Esophagus squamous epithelium (tissue), 5 donors: ENCODE results near the gene FFAR1. TPM values are rescaled to one million over a fixed set of nuclear protein-coding genes. Genes with fewer than 3 reads are reported as not detected.

ENCODE experiments used
- DNase-seq: peaks from one replicate; lab custom pipeline; 2025; lab: John Stamatoyannopoulos, UW
- H3K27ac ChIP-seq, 4 donors: fragments of 200-600 bp; sonication (generic); one replicate each; pipeline ENCODE4 v1.5.1; 2016 to 2019; ENCODE audit warnings: mild to moderate bottlenecking in 1 of 4
- H3K27me3 ChIP-seq, 4 donors: fragments of 200-600 bp; sonication (generic); 1 replicate in 3 of 4; 2 replicates in 1 of 4; pipeline versions ENCODE4 v1.5.1 to v1.6.0; 2017 to 2021; ENCODE audit warnings: antibody characterized with exemption in 1 of 4
- H3K36me3 ChIP-seq, 3 donors: fragments of 200-600 bp; sonication (generic); one replicate each; pipeline ENCODE4 v1.5.1; 2016 to 2019
- H3K4me1 ChIP-seq, 3 donors: fragments of 200-600 bp; sonication (generic); one replicate each; pipeline ENCODE4 v1.5.1; 2017 to 2019
- H3K4me3 ChIP-seq, 4 donors: fragments of 200-600 bp; sonication (generic); 1 replicate in 3 of 4; 2 replicates in 1 of 4; pipeline ENCODE4 v1.5.1; 2016 to 2019; ENCODE audit warnings: mild to moderate bottlenecking in 2 of 4, moderate library complexity in 1 of 4
- H3K9me3 ChIP-seq, 3 donors: fragments of 200-600 bp; sonication (generic); one replicate each; pipeline ENCODE4 v1.5.1; 2016 to 2019
- POLR2A ChIP-seq, 4 donors: fragments of 450-650 bp; IDR thresholded peaks; one replicate each; pipeline ENCODE4 v1.6.1; 2017; ENCODE audit warnings: antibody characterized with exemption in 4 of 4, mild to moderate bottlenecking in 4 of 4, moderate library complexity in 3 of 4
- WGBS, 2 donors: methylation state at CpG; one replicate each; pipeline ENCODE4 v1.1.5; 2018; 5-methylcytosine and 5-hydroxymethylcytosine counted together
- intact Hi-C: fragments of 100-400 bp; cut with DNase I; formaldehyde crosslinking; loops from one replicate; pipeline ENCODE4 v1.15.0; 2022
- total RNA-seq, 4 donors: library from RNA; depleted of rRNA; stranded (reverse); fragments of >200 nt; gene quantifications; one replicate each; pipeline ENCODE4 v1.1.0, GENCODE V29; 2016
- TF ChIP-seq, protein P1 (sequence below), 6 experiments: fragments of 450-650 bp in 4 of 6; fragments of 200-600 bp in 2 of 6; sonication (generic) in 2 of 6; IDR thresholded peaks; one replicate each; pipeline ENCODE4 v1.5.1; 2016 to 2019; ENCODE audit warnings: antibody characterized with exemption in 6 of 6, mild to moderate bottlenecking in 4 of 6, moderate library complexity in 4 of 6
- donor health status: DM: yes; HTN: yes; CAD: no.

FFAR1 gene
- total RNA-seq, 4 donors from 2014 or later: not detected

DNA sequence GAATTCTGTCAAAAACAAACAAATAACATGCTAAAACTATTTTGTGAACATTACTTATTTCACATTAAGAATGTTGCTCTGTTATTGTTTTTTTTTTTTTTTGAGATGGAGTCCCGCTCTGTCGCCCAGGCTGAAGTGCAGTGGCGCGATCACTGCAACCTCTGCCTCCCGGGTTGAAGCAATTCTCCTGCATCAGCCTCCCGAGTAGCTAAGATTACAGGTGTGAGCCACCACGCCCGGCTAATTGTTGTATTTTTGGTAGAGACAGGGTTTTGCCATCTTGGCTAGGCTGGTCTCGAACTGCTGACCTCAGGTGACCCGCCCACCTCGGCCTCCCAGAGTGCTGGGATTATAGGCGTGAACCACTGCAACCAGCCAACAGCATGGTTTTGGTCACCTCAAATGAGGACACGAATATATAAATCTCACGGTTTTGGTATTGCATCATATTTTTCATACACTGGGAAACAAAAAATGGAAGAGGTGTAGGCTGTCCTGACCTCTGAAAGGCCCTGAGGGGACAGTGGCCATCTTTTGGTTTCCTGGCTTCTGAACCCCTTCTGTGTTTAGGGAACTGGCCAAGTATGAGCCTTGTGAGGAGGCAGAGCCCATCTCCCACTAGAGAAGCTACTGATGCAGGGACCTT, 48.7 kb downstream of the FFAR1 start:
- Histone ChIP-seq H3K27me3 (peaks cover 0 to 23% (median 0%) of the 10 kb centered on the region in 4 donors), H3K4me1 (peaks cover 0 to 5% (median 4%) of the 10 kb centered on the region in 3 donors), H3K27ac (no peak overlapping the region), H3K36me3 (no peaks in the 10 kb centered on the region), H3K9me3 (no peaks in the 10 kb centered on the region), H3K4me3 (no peak overlapping the region)
- intact Hi-C loops: no loop called here
- no peak for DNase-seq
- 83 to 89% methylated on average over 9 to 14 of the region's 14 CpGs for WGBS, 2 donors
- TF ChIP-seq, protein P1, sequence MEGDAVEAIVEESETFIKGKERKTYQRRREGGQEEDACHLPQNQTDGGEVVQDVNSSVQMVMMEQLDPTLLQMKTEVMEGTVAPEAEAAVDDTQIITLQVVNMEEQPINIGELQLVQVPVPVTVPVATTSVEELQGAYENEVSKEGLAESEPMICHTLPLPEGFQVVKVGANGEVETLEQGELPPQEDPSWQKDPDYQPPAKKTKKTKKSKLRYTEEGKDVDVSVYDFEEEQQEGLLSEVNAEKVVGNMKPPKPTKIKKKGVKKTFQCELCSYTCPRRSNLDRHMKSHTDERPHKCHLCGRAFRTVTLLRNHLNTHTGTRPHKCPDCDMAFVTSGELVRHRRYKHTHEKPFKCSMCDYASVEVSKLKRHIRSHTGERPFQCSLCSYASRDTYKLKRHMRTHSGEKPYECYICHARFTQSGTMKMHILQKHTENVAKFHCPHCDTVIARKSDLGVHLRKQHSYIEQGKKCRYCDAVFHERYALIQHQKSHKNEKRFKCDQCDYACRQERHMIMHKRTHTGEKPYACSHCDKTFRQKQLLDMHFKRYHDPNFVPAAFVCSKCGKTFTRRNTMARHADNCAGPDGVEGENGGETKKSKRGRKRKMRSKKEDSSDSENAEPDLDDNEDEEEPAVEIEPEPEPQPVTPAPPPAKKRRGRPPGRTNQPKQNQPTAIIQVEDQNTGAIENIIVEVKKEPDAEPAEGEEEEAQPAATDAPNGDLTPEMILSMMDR (IDR thresholded peaks at IDR 0.05): no peak
- TF ChIP-seq POLR2A (IDR thresholded peaks at IDR 0.05): no peak

DNA sequence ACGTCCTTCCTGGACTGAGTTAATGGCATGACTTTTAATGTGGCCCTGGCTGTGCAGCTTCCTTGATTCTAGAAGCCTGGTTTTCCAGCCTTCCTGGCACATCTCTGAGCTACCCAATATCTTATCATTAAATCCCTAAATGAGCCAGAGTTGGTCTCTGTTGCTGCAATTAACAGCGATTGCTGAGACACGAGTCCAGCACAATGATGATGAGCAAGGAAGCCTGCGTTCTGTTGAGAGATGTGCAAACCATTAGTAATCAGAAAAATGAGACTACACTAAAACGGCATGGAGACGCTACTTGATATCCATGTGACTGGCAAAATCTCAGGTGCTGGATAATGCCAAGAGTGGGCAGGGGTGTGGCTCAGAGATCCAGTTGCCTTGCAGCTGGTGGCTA, 49.4 kb downstream of the FFAR1 start:
- DNase-seq: no peak

More for the DNA sequence above, 49.4 kb downstream of the FFAR1 start:
- Histone ChIP-seq H3K27me3 (peaks cover 0 to 23% (median 0%) of the 10 kb centered on the region in 4 donors), H3K4me3 (no peak overlapping the region), H3K27ac (no peak overlapping the region), H3K9me3 (no peaks in the 10 kb centered on the region), H3K4me1 (peaks cover 0 to 5% (median 4%) of the 10 kb centered on the region in 3 donors), H3K36me3 (no peaks in the 10 kb centered on the region)
- TF ChIP-seq POLR2A (IDR thresholded peaks at IDR 0.05): no peak
- TF ChIP-seq, protein P1 (IDR thresholded peaks at IDR 0.05): no peak
- 73 to 76% methylated on average over 6 of the region's 6 CpGs for WGBS, 2 donors
- intact Hi-C loops: no loop called here

Other genes with a start within 250 kb of the FFAR1 start
- 100 to 1,000 TPM; 282 to 837 (median 489) TPM for gene FXYD3, start 232.1 kb upstream of the FFAR1 start, total RNA-seq
- gene LGI4, start 212.8 kb upstream of the FFAR1 start, total RNA-seq: 1 to 10 TPM; 1.3 to 8.2 (median 1.6) TPM
- gene FXYD1, start 209.1 kb upstream of the FFAR1 start, total RNA-seq: 10 to 100 TPM in 2 of 4 donors, 1 to 10 TPM in 1, not detected in 1; 3.9 to 29.9 (median 10.1) TPM
- gene FXYD7, start 204.6 kb upstream of the FFAR1 start, total RNA-seq: not detected
- gene FXYD5, start 193.2 kb upstream of the FFAR1 start, total RNA-seq: 100 to 1,000 TPM in 1 of 4 donors, 10 to 100 TPM in 3; 39.3 to 146 (median 45.7) TPM
- gene FAM187B, start 119.2 kb upstream of the FFAR1 start, total RNA-seq: not detected
- gene LSR, start 98.9 kb upstream of the FFAR1 start, total RNA-seq: 100 to 1,000 TPM in 1 of 4 donors, 10 to 100 TPM in 3; 36.0 to 113 (median 79.4) TPM
- gene USF2, start 78.9 kb upstream of the FFAR1 start, total RNA-seq: 10 to 100 TPM; 56.1 to 79.7 (median 59.0) TPM
- not detected for gene HAMP, start 65.4 kb upstream of the FFAR1 start, total RNA-seq
- gene MAG, start 55.7 kb upstream of the FFAR1 start, total RNA-seq: 1 to 10 TPM in 1 of 4 donors, not detected in 3; 2.3 TPM
- 1 to 10 TPM in 2 of 4 donors, under 1 TPM in 2; 0.11 to 6.1 (median 1.9) TPM for gene CD22, start 18.7 kb upstream of the FFAR1 start, total RNA-seq
- not detected for gene FFAR3, start 10.6 kb downstream of the FFAR1 start, total RNA-seq
- gene GPR42, start 23.2 kb downstream of the FFAR1 start, total RNA-seq: not detected
- 1 to 10 TPM in 1 of 4 donors, under 1 TPM in 2, not detected in 1; 0.49 to 2.5 (median 0.56) TPM for gene FFAR2, start 100.4 kb downstream of the FFAR1 start, total RNA-seq
- gene KRTDAP, start 142.6 kb downstream of the FFAR1 start, total RNA-seq: 100 to 1,000 TPM in 2 of 4 donors, 10 to 100 TPM in 1, 1 to 10 TPM in 1; 4.6 to 656 (median 111) TPM
- gene DMKN, start 165.7 kb downstream of the FFAR1 start, total RNA-seq: 100 to 1,000 TPM in 3 of 4 donors, 10 to 100 TPM in 1; 81.6 to 449 (median 257) TPM
- gene SBSN, start 180.4 kb downstream of the FFAR1 start, total RNA-seq: 1,000 to 10,000 TPM in 1 of 4 donors, 100 to 1,000 TPM in 2, 10 to 100 TPM in 1; 58.2 to 1,096 (median 541) TPM
- not detected for gene GAPDHS, start 185.6 kb downstream of the FFAR1 start, total RNA-seq
- 100 to 1,000 TPM in 1 of 4 donors, 10 to 100 TPM in 3; 68.1 to 119 (median 89.6) TPM for gene TMEM147, start 197.7 kb downstream of the FFAR1 start, total RNA-seq
- gene ATP4A, start 215.8 kb downstream of the FFAR1 start, total RNA-seq: under 1 TPM in 1 of 4 donors, not detected in 3; 0.18 TPM
- not detected for gene PMIS2, start 238.3 kb downstream of the FFAR1 start, total RNA-seq